Suprapubic skin (tissue), 3 donors: ENCODE data around the gene CBARP.

Experiments used
- CTCF ChIP-seq, 2 donors: fragments of 200-600 bp in 1 of 2; fragments of 450-650 bp in 1 of 2; sonication (generic) in 1 of 2; IDR thresholded peaks; one replicate each; pipeline ENCODE4 v1.5.1; 2016 to 2019; ENCODE audit warnings: antibody characterized with exemption in 2 of 2, mild to moderate bottlenecking in 1 of 2, moderate library complexity in 1 of 2
- POLR2AphosphoS5 ChIP-seq, 3 donors: sonication (generic); formaldehyde crosslinking; IDR thresholded peaks; one replicate each; pipeline ENCODE4 v1.6.1; 2017; ENCODE audit warnings: antibody characterized with exemption in 3 of 3

DNA sequence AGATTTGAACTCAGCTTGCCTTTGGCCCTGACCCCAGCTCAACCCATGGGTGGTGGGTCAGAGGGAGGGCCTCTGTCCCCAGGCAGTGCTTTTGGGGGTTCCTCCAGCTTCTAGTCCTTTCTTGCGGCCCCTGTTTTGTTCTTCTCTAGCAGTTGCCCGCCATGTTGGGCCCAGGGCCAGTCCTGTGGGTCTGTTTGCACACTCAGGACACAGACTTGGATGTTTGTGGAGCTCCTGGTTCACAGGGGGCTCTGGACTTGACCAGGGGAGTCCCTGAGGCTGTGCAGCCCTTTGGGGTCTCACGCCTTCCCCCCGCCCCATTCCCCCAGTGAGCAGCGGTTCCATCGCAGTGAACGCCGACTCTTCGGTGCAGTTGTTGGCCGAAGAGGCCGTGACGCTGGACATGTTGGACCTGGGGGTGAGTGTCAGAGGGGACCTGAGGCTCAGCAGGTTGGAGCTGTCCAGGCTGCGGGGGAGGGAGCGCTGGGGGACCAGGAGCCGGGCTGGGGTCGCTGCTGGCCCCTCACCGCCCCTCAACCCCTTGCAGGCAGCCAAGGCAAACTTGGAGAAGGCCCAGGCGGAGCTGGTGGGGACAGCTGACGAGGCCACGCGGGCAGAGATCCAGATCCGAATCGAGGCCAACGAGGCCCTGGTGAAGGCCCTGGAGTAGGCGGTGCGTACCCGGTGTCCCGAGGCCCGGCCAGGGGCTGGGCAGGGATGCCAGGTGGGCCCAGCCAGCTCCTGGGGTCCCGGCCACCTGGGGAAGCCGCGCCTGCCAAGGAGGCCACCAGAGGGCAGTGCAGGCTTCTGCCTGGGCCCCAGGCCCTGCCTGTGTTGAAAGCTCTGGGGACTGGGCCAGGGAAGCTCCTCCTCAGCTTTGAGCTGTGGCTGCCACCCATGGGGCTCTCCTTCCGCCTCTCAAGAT is 6.2 kb upstream of the CBARP start:
- TF ChIP-seq POLR2AphosphoS5 (IDR thresholded peaks at IDR 0.05) (peak in 1 of 3 donors; percentile 36), CTCF (IDR thresholded peaks at IDR 0.05) (peak; percentile 96 to 97)
